DND-41 (cell line): ENCODE results near the gene ANKFN1.

Experiments
- EZH2 ChIP-seq: IDR thresholded peaks from 3 replicates; pipeline ENCODE4 v1.6.1; 2012; ENCODE audit warnings: borderline replicate concordance, low read depth, mild to moderate bottlenecking, moderate library complexity, low read length, inconsistent platforms; ENCODE audit not compliant: severe bottlenecking
- TF ChIP-seq, protein P1 (sequence below): IDR thresholded peaks from 2 replicates; pipeline ENCODE4 v1.5.1; 2012; ENCODE audit warnings: borderline replicate concordance, low read length, moderate library complexity, mild to moderate bottlenecking; ENCODE audit not compliant: poor library complexity, severe bottlenecking; ENCODE audit errors: extremely low read depth

DNA sequence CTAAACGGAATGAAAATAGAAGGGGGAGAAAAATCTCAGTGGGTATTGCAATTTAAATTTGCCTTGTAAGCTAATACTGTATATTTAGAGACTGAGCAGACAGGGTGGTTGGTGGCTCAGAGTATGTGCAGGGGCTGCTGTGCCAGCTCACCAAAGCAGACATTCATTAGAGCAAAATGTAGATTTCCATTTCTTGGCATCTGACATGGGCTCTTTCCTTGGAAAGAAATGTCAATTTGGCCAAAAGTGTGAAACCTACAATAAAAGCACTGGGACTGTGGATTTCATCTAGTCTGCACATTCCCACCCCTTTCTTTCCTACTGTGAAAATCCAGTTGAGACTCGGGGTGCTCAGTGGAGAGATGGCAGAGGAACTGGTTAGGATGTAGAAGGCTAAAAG, 295.1 kb downstream of the ANKFN1 start:
- TF ChIP-seq, protein P1, sequence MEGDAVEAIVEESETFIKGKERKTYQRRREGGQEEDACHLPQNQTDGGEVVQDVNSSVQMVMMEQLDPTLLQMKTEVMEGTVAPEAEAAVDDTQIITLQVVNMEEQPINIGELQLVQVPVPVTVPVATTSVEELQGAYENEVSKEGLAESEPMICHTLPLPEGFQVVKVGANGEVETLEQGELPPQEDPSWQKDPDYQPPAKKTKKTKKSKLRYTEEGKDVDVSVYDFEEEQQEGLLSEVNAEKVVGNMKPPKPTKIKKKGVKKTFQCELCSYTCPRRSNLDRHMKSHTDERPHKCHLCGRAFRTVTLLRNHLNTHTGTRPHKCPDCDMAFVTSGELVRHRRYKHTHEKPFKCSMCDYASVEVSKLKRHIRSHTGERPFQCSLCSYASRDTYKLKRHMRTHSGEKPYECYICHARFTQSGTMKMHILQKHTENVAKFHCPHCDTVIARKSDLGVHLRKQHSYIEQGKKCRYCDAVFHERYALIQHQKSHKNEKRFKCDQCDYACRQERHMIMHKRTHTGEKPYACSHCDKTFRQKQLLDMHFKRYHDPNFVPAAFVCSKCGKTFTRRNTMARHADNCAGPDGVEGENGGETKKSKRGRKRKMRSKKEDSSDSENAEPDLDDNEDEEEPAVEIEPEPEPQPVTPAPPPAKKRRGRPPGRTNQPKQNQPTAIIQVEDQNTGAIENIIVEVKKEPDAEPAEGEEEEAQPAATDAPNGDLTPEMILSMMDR: no peak
- TF ChIP-seq EZH2: no peak
